Measurements from ENCODE around the gene FBRS. TPM values are rescaled to one million over a fixed set of nuclear protein-coding genes. Genes with fewer than 3 reads are reported as not detected.

FBRS gene
- total RNA-seq, 6 experiments from 2014 or later, result 13.0 to 26.2 (median 20.9) TPM

- Histone ChIP-seq H3K9me3 (no peaks in the 10 kb centered on the region), H3K27me3 (no peaks in the 10 kb centered on the region), H3K4me1 (peaks cover 0 to 13% (median 6%) of the 10 kb centered on the region in 4 donors), H3K4me3 (no peak overlapping the region), H3K27ac (no peak overlapping the region), H3K36me3 (peaks cover 0 to 43% (median 19%) of the 10 kb centered on the region in 4 donors)
- TF ChIP-seq CTCF (IDR thresholded peaks at IDR 0.05) (no peak), POLR2A (IDR thresholded peaks at IDR 0.05) (no peak)
- intact Hi-C loops (cut with DNase I), result no loop called here
- ATAC-seq, result no peak
- 100% methylated on average over 1 of the region's 18 CpGs for WGBS (ENCODE audit: insufficient coverage, low coverage, low lambda C conversion rate, missing lambda C conversion rate)
- DNase-seq, result no peak
These were observed 5.5 kb upstream of the FBRS start for GRCh38 chr16:30652718-30653117.

- Histone ChIP-seq H3K36me3 (peaks cover 0 to 43% (median 19%) of the 10 kb centered on the region in 4 donors), H3K9me3 (no peaks in the 10 kb centered on the region), H3K4me3 (no peak overlapping the region), H3K4me1 (peaks cover 0 to 13% (median 6%) of the 10 kb centered on the region in 4 donors), H3K27me3 (no peaks in the 10 kb centered on the region), H3K27ac (no peak overlapping the region)
- DNase-seq, result no peak
- WGBS (ENCODE audit: insufficient coverage, low coverage, low lambda C conversion rate, missing lambda C conversion rate), result 87% methylated on average over 3 of the region's 18 CpGs
- intact Hi-C loops (cut with DNase I), result no loop called here
- no peak for ATAC-seq
- TF ChIP-seq POLR2A (IDR thresholded peaks at IDR 0.05) (no peak), CTCF (IDR thresholded peaks at IDR 0.05) (no peak)
These were observed 3.4 kb upstream of the FBRS start for GRCh38 chr16:30654856-30655255.

GRCh38 chr16:30655815-30656347 lies 2.4 kb upstream of the FBRS start:
- Histone ChIP-seq H3K9me3 (no peaks in the 10 kb centered on the region), H3K4me1 (peaks cover 0 to 22% (median 10%) of the 10 kb centered on the region in 4 donors), H3K27me3 (no peaks in the 10 kb centered on the region), H3K27ac (no peak overlapping the region), H3K36me3 (peaks cover 0 to 43% (median 19%) of the 10 kb centered on the region in 4 donors), H3K4me3 (no peak overlapping the region)
- DNase-seq, result no peak
- no peak for ATAC-seq
- intact Hi-C loops (cut with DNase I), result no loop called here
- no peak for TF ChIP-seq POLR2A (IDR thresholded peaks at IDR 0.05)
- no peak for TF ChIP-seq CTCF (IDR thresholded peaks at IDR 0.05)
- 98% methylated on average over 11 of the region's 12 CpGs for WGBS (ENCODE audit: insufficient coverage, low coverage, low lambda C conversion rate, missing lambda C conversion rate)

GRCh38 chr16:30656388-30656787 lies 1.8 kb upstream of the FBRS start:
- no peak for TF ChIP-seq CTCF (IDR thresholded peaks at IDR 0.05)
- TF ChIP-seq POLR2A (IDR thresholded peaks at IDR 0.05), result no peak
- Histone ChIP-seq H3K9me3 (no peaks in the 10 kb centered on the region), H3K4me1 (peaks cover 0 to 27% (median 10%) of the 10 kb centered on the region in 4 donors), H3K27me3 (no peaks in the 10 kb centered on the region), H3K4me3 (no peak overlapping the region), H3K27ac (no peak overlapping the region), H3K36me3 (peaks cover 0 to 48% (median 19%) of the 10 kb centered on the region in 4 donors)
- intact Hi-C loops (cut with DNase I), result no loop called here
- DNase-seq, result no peak
- no peak for ATAC-seq
- 89% methylated on average over 8 of the region's 8 CpGs for WGBS (ENCODE audit: insufficient coverage, low coverage, low lambda C conversion rate, missing lambda C conversion rate)

Measured in right lobe of liver (tissue), 6 donors.